Glutamatergic neuron (in vitro differentiated cells): Measurements from ENCODE around the gene TOR1AIP2. TPM values are rescaled to one million over a fixed set of nuclear protein-coding genes. Genes with fewer than 3 reads are reported as not detected.

Experiments
- DNase-seq: peaks from one replicate; pipeline ENCODE4 v3.0.0; 2022
- H3K27ac Mint-ChIP-seq: one replicate; pipeline ENCODE4 v1.8.0; 2020; ENCODE audit warnings: mild to moderate bottlenecking, mixed read lengths, inconsistent platforms; ENCODE audit not compliant: unreplicated experiment
- H3K27me3 Mint-ChIP-seq: one replicate; pipeline ENCODE4 v1.8.0; 2020; ENCODE audit warnings: mild to moderate bottlenecking, moderate library complexity, mixed read lengths, inconsistent platforms; ENCODE audit not compliant: unreplicated experiment
- H3K36me3 Mint-ChIP-seq: one replicate; pipeline ENCODE4 v1.8.0; 2020; ENCODE audit warnings: mild to moderate bottlenecking, mixed read lengths, inconsistent platforms; ENCODE audit not compliant: unreplicated experiment
- H3K4me1 Mint-ChIP-seq: one replicate; pipeline ENCODE4 v1.8.0; 2020; ENCODE audit warnings: mild to moderate bottlenecking, low read depth, mixed read lengths, inconsistent platforms; ENCODE audit not compliant: unreplicated experiment
- H3K4me3 Mint-ChIP-seq: one replicate; pipeline ENCODE4 v1.8.0; 2020; ENCODE audit warnings: mild to moderate bottlenecking, mixed read lengths, inconsistent platforms; ENCODE audit not compliant: unreplicated experiment
- H3K9me3 Mint-ChIP-seq: one replicate; pipeline ENCODE4 v1.8.0; 2020; ENCODE audit warnings: mild to moderate bottlenecking, moderate library complexity, mixed read lengths, inconsistent platforms; ENCODE audit not compliant: unreplicated experiment
- total RNA-seq: library from RNA; stranded (reverse); fragmentation: NEBNext Ultra II Directional; extraction: Animal tissue kit (Norgen Biotek cat#: 25700); gene quantifications from one replicate; pipeline ENCODE4 v1.2.1, GENCODE V29; 2021; ENCODE audit not compliant: unreplicated experiment
- TF ChIP-seq, protein P1 (sequence below): fragments of 200-600 bp; sonication (generic); IDR thresholded peaks from one replicate; pipeline ENCODE4 v1.5.0; 2021; ENCODE audit not compliant: partially characterized antibody, unreplicated experiment

Gene TOR1AIP2
- total RNA-seq, 1 donor from 2014 or later = 70.3 TPM

DNA sequence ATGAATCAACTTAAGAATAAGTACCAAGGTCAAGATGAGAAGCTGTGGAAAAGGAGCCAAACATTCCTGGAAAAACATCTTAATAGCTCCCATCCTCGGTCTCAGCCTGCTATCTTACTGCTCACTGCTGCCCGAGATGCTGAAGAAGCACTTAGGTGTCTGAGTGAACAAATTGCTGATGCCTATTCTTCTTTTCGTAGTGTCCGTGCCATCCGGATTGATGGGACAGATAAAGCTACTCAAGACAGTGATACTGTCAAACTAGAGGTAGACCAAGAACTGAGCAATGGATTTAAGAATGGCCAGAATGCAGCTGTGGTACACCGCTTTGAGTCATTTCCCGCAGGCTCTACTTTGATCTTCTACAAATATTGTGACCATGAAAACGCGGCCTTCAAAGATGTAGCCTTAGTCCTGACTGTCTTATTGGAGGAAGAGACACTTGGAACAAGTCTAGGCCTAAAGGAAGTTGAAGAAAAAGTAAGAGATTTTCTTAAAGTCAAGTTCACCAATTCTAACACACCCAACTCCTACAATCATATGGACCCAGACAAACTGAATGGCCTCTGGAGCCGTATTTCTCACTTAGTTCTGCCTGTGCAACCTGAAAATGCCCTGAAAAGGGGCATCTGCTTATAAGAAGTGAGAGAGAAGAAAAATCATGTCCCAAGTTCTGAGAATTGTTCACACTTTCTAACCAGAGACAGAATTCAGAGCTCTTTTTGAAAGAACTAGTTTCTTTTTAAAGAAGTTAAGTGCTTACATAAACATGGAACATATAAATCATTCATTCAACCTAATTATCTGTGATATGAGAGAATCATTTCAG lies 40.2 kb upstream of the TOR1AIP2 start:
- DNase-seq = no peak
- H3K9me3 Mint-ChIP-seq = no peaks in the 10 kb centered on the region
- TF ChIP-seq, protein P1, sequence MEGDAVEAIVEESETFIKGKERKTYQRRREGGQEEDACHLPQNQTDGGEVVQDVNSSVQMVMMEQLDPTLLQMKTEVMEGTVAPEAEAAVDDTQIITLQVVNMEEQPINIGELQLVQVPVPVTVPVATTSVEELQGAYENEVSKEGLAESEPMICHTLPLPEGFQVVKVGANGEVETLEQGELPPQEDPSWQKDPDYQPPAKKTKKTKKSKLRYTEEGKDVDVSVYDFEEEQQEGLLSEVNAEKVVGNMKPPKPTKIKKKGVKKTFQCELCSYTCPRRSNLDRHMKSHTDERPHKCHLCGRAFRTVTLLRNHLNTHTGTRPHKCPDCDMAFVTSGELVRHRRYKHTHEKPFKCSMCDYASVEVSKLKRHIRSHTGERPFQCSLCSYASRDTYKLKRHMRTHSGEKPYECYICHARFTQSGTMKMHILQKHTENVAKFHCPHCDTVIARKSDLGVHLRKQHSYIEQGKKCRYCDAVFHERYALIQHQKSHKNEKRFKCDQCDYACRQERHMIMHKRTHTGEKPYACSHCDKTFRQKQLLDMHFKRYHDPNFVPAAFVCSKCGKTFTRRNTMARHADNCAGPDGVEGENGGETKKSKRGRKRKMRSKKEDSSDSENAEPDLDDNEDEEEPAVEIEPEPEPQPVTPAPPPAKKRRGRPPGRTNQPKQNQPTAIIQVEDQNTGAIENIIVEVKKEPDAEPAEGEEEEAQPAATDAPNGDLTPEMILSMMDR = no peak
- H3K27me3 Mint-ChIP-seq = no peaks in the 10 kb centered on the region
- peaks cover 4% of the 10 kb centered on the region for H3K4me1 Mint-ChIP-seq
- no peaks in the 10 kb centered on the region for H3K36me3 Mint-ChIP-seq
- H3K27ac Mint-ChIP-seq = no peak overlapping the region
- H3K4me3 Mint-ChIP-seq = no peak overlapping the region

DNA sequence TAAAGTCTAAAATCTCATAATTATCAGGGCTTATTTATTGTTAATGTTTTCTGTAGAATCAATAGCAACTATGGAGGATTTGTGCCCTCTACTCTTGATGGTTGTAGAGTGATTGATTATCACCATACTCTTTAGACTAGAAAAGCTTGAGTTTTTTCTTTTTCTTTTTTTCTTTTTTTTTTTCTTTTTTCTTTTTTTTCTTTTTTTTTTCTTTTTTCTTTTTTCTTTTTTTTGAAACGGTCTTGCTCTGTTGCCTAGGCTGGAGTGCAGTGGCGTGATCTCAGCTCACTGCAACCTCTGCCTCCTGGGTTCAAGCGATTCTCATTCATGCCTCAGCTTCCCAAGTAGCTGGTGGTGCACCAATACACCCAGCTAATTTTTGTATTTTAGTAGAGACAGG lies 34.2 kb upstream of the TOR1AIP2 start:
- H3K9me3 Mint-ChIP-seq = no peaks in the 10 kb centered on the region
- no peak for DNase-seq
- H3K27ac Mint-ChIP-seq = no peak overlapping the region
- no peaks in the 10 kb centered on the region for H3K4me1 Mint-ChIP-seq
- peaks cover 5% of the 10 kb centered on the region for H3K36me3 Mint-ChIP-seq
- TF ChIP-seq, protein P1 = no peak
- H3K27me3 Mint-ChIP-seq = no peaks in the 10 kb centered on the region
- no peak overlapping the region for H3K4me3 Mint-ChIP-seq

DNA sequence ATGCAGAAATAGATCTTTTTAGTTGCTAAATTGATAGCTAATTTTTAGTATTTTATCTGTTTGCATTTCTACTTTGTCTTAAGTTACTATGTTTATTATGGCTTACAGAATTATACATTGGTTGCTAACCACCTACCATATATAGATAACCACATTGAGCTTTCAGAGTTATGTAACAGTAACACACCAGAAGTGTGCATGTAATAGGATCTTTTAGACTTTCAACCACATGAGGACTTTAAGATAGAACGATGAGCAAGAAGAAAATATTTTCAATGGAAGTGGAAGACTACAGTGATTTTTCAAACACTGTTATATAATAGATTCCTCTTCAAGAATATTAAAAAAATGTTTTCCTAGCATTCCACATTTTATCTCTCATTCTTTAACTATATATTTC lies 33.3 kb upstream of the TOR1AIP2 start:
- no peaks in the 10 kb centered on the region for H3K4me1 Mint-ChIP-seq
- H3K27me3 Mint-ChIP-seq = no peaks in the 10 kb centered on the region
- peaks cover 5% of the 10 kb centered on the region for H3K36me3 Mint-ChIP-seq
- H3K27ac Mint-ChIP-seq = no peak overlapping the region
- TF ChIP-seq, protein P1 = no peak
- H3K9me3 Mint-ChIP-seq = no peaks in the 10 kb centered on the region
- DNase-seq = no peak
- no peak overlapping the region for H3K4me3 Mint-ChIP-seq

DNA sequence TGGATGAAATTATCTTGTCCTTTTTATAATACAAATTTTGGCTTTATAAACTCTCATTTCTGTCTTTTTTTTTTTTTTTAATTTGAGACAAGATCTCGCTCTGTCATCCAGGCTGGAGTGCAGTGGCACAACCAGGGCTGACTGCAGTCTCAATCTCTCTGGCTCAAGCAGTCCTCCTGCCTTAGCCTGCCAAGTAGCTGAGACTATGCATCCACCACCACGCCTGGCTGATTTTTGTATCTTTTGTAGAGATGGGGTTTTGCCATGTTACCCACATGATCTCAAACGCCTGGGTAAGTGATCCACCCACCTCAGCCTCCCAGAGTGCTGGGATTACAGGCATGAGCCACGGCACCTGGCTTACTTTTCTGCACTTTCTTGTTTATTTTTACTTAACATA lies 12.0 kb upstream of the TOR1AIP2 start:
- Mint-ChIP-seq H3K4me3 (no peak overlapping the region), H3K9me3 (no peaks in the 10 kb centered on the region), H3K4me1 (no peaks in the 10 kb centered on the region), H3K27ac (no peak overlapping the region), H3K27me3 (no peaks in the 10 kb centered on the region), H3K36me3 (no peaks in the 10 kb centered on the region)
- TF ChIP-seq, protein P1 = no peak
- no peak for DNase-seq

DNA sequence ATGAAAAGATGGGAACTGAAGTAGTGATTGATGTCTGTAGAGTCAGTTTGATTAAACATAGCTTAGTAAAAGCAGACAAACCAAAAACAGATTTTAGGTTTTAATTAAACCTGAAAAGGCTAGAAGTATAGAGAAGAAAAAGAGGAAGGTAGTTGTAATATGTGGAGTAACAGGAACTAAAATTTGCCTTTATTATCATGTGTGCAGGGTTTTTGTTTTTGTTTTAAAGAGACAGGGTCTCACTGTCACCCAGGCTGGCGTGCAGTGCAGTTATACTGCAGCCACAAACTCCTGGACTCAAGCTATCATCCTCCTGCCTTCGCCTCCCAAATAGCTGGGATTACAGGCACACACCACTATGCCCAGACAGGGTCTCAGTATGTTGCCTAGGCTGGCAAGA lies 10.5 kb upstream of the TOR1AIP2 start:
- H3K36me3 Mint-ChIP-seq = no peaks in the 10 kb centered on the region

More for the DNA sequence above, 10.5 kb upstream of the TOR1AIP2 start:
- TF ChIP-seq, protein P1 = no peak
- peaks cover 3% of the 10 kb centered on the region for H3K4me1 Mint-ChIP-seq
- no peak overlapping the region for H3K4me3 Mint-ChIP-seq
- H3K27me3 Mint-ChIP-seq = no peaks in the 10 kb centered on the region
- no peak for DNase-seq
- H3K9me3 Mint-ChIP-seq = no peaks in the 10 kb centered on the region
- no peak overlapping the region for H3K27ac Mint-ChIP-seq
